Gastroesophageal sphincter (tissue), 4 donors: ENCODE results near the gene PLEKHA1. TPM values are rescaled to one million over a fixed set of nuclear protein-coding genes. Genes with fewer than 3 reads are reported as not detected.

ENCODE experiments used
- ATAC-seq: fragments of 150-250 bp; one replicate; pipeline ENCODE4 v1.9.1; 2016; ENCODE audit warnings: mild to moderate bottlenecking, moderate library complexity
- H3K27ac ChIP-seq, 4 donors: fragments of 200-600 bp; sonication (generic) in 3 of 4; 1 replicate in 3 of 4; 2 replicates in 1 of 4; pipeline ENCODE4 v1.5.1; 2016 to 2019
- H3K27me3 ChIP-seq: fragments of 200-600 bp; sonication (generic); one replicate; pipeline ENCODE4 v1.5.1; 2019
- H3K36me3 ChIP-seq, 2 donors: fragments of 200-600 bp; sonication (generic); one replicate each; pipeline ENCODE4 v1.5.1; 2019; ENCODE audit warnings: control low read depth in 1 of 2
- H3K4me1 ChIP-seq, 3 donors: fragments of 200-600 bp; sonication (generic); 1 replicate in 2 of 3; 2 replicates in 1 of 3; pipeline ENCODE4 v1.5.1; 2016 to 2019; ENCODE audit warnings: control low read depth in 2 of 3
- H3K4me3 ChIP-seq, 2 donors: fragments of 200-600 bp; sonication (generic); one replicate each; pipeline ENCODE4 v1.5.1; 2019; ENCODE audit warnings: mild to moderate bottlenecking in 1 of 2, moderate library complexity in 1 of 2
- H3K9me3 ChIP-seq, 3 donors: fragments of 200-600 bp; sonication (generic); one replicate each; pipeline ENCODE4 v1.5.1; 2017 to 2019; ENCODE audit warnings: control low read depth in 2 of 3
- CTCF ChIP-seq, 4 experiments: fragments of 200-600 bp in 2 of 4; fragments of 450-650 bp in 2 of 4; sonication (generic) in 1 of 4; IDR thresholded peaks; one replicate each; pipeline ENCODE4 v1.5.1; 2017 to 2019; ENCODE audit warnings: antibody characterized with exemption in 4 of 4, mild to moderate bottlenecking in 2 of 4, moderate library complexity in 2 of 4
- EP300 ChIP-seq: sonication (generic); formaldehyde crosslinking; IDR thresholded peaks from one replicate; pipeline ENCODE4 v1.6.1; 2017; ENCODE audit warnings: antibody characterized with exemption, mild to moderate bottlenecking
- POLR2A ChIP-seq, 2 donors: fragments of 450-650 bp; IDR thresholded peaks; one replicate each; pipeline ENCODE4 v1.6.1; 2017; ENCODE audit warnings: antibody characterized with exemption in 2 of 2, mild to moderate bottlenecking in 2 of 2, moderate library complexity in 1 of 2
- POLR2AphosphoS5 ChIP-seq: sonication (generic); formaldehyde crosslinking; IDR thresholded peaks from one replicate; pipeline ENCODE4 v1.6.1; 2017; ENCODE audit warnings: antibody characterized with exemption
- WGBS, 2 donors: methylation state at CpG; one replicate each; pipeline ENCODE4 v1.1.5; 2018; ENCODE audit warnings: low coverage in 1 of 2; 5-methylcytosine and 5-hydroxymethylcytosine counted together
- total RNA-seq, 4 donors: library from RNA; depleted of rRNA; stranded (reverse); fragments of >200 nt; gene quantifications; one replicate each; pipeline ENCODE4 v1.1.0, GENCODE V29; 2016

The PLEKHA1 gene
- total RNA-seq, 4 donors from 2014 or later = 62.1 to 125 (median 93.8) TPM

- H3K36me3 ChIP-seq = peaks cover 0 to 7% of the 10 kb centered on the region in 2 donors
- peaks cover 0 to 7% (median 0%) of the 10 kb centered on the region in 3 donors for H3K4me1 ChIP-seq
- no peak overlapping the region for H3K27ac ChIP-seq
- no peaks in the 10 kb centered on the region for H3K27me3 ChIP-seq
- peaks cover 0 to 8% (median 0%) of the 10 kb centered on the region in 3 donors for H3K9me3 ChIP-seq
- WGBS, 2 donors = 80% methylated on average over 1 to 7 of the region's 7 CpGs
- no peak for ATAC-seq
- TF ChIP-seq EP300 (no peak), POLR2A (IDR thresholded peaks at IDR 0.05) (no peak), POLR2AphosphoS5 (no peak), CTCF (IDR thresholded peaks at IDR 0.05) (no peak)
- H3K4me3 ChIP-seq = no peak overlapping the region
Observed at GRCh38 chr10:122441961-122442360, 67.5 kb downstream of the PLEKHA1 start.

DNA sequence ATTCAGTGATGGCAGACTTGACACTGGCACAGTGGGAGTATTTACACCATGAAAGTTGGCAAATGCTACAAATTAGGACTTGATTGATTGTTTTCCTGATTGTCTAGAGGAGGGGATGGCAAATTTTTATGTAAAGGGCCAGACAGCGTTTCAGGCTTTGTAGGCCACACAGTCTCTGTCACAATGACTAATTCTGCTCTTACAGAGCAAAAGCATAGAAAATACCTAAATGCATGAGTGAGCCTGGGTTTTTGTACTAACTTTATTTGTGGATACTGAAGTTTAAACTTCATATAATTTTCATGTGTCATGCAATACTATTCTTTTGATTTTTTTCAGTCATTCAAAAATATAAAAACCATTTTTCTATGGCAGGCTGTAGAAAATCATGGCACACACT lies 71.0 kb downstream of the PLEKHA1 start:
- no peaks in the 10 kb centered on the region for H3K27me3 ChIP-seq
- H3K9me3 ChIP-seq = no peaks in the 10 kb centered on the region
- TF ChIP-seq CTCF (IDR thresholded peaks at IDR 0.05) = no peak
- no peak for TF ChIP-seq EP300
- TF ChIP-seq POLR2A (IDR thresholded peaks at IDR 0.05) = no peak
- peaks cover 0 to 14% (median 0%) of the 10 kb centered on the region in 3 donors for H3K4me1 ChIP-seq
- ATAC-seq = no peak
- H3K27ac ChIP-seq = no peak overlapping the region
- 88 to 100% methylated on average over 1 of the region's 1 CpG for WGBS, 2 donors
- no peaks in the 10 kb centered on the region for H3K36me3 ChIP-seq
- no peak overlapping the region for H3K4me3 ChIP-seq

- Histone ChIP-seq H3K27me3 (no peaks in the 10 kb centered on the region), H3K4me1 (peaks cover 0 to 14% (median 0%) of the 10 kb centered on the region in 3 donors), H3K36me3 (no peaks in the 10 kb centered on the region), H3K4me3 (no peak overlapping the region), H3K27ac (no peak overlapping the region), H3K9me3 (no peaks in the 10 kb centered on the region)
- TF ChIP-seq POLR2A (IDR thresholded peaks at IDR 0.05) (no peak), EP300 (no peak), POLR2AphosphoS5 (no peak), CTCF (IDR thresholded peaks at IDR 0.05) (no peak)
- no peak for ATAC-seq
Observed at GRCh38 chr10:122445904-122446303, 71.4 kb downstream of the PLEKHA1 start.

DNA sequence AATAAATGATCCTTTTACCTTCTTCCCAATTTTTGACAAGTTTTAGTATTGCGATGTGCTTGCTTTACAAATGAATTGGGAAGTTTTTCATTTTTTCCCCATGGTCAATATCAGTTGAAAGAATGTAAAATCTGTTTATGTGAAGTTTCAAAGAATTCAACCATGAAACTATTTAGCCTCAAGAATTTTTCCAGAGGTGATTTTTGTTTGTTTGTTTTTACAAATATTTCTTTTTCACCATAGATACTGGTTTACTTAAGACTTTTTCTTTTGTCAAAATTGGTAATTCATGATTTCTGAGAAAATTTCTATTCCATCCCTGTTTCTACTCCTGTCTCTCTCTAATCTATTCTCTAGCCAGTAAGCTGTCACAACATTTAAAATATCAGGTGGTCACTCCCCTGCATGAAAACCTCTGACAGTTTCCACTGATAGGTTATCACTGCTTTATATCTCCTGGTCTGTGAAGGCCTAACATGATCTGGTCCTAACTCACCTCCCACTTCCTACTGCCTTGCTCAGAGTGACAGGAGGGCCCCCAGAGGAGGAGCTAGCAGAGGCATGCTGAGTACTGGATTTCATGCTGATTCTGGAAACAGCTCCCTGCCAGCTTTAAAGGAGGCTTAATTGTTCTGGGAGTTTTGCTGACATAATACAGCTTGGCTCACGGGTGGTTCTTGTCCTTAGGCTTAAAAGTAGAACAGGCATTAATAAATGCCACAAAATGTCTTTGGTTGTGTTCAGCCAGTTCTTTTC lies 72.3 kb downstream of the PLEKHA1 start:
- H3K27me3 ChIP-seq = no peaks in the 10 kb centered on the region
- TF ChIP-seq POLR2A (IDR thresholded peaks at IDR 0.05) = no peak
- TF ChIP-seq POLR2AphosphoS5 = peak; percentile 48
- TF ChIP-seq CTCF (IDR thresholded peaks at IDR 0.05) = no peak
- no peak for TF ChIP-seq EP300
- WGBS, 2 donors = 56% methylated on average over 2 of the region's 2 CpGs
- ATAC-seq = peak; percentile 51
- no peak overlapping the region for H3K4me3 ChIP-seq
- H3K4me1 ChIP-seq = peaks cover 0 to 14% (median 0%) of the 10 kb centered on the region in 3 donors
- H3K9me3 ChIP-seq = no peaks in the 10 kb centered on the region
- no peaks in the 10 kb centered on the region for H3K36me3 ChIP-seq
- H3K27ac ChIP-seq = peak overlapping the region in 1 of 4 donors; percentile 35

DNA sequence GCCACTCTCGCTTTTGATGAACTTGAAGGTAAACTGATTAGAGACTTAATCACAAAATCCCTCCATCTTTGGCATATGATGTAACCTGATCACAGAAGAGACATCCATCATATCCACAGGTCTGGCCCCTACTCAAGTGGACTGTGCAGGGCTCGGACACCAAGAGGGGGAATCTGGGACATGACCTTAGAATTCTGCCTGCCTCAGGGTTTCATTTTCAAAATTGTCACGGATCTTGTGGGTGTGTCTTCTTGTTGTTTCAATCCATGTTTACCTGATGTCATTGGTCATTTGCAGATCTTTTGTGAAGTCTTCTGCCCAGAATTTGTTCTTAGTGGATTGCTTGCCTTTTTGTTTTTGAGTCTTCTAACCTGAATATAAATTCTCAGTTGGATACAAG lies 74.1 kb downstream of the PLEKHA1 start:
- 96% methylated on average over 2 to 3 of the region's 3 CpGs for WGBS, 2 donors
- Histone ChIP-seq H3K4me1 (peaks cover 0 to 14% (median 0%) of the 10 kb centered on the region in 3 donors), H3K27ac (no peak overlapping the region), H3K27me3 (no peaks in the 10 kb centered on the region), H3K9me3 (no peaks in the 10 kb centered on the region), H3K4me3 (no peak overlapping the region), H3K36me3 (no peaks in the 10 kb centered on the region)
- no peak for TF ChIP-seq EP300
- TF ChIP-seq CTCF (IDR thresholded peaks at IDR 0.05) = no peak
- TF ChIP-seq POLR2A (IDR thresholded peaks at IDR 0.05) = no peak
- TF ChIP-seq POLR2AphosphoS5 = no peak
- ATAC-seq = no peak
